Brain microvascular endothelial cell (primary cell): Measurements from ENCODE around the gene SLCO3A1.

Experiments used
- DNase-seq: peaks from one replicate; pipeline ENCODE4 v3.0.0-alpha.2; 2020
- H3K27ac ChIP-seq: fragments of 250-450 bp; sonication (Bioruptor Pico); 2 replicates; pipeline ENCODE4 v1.5.1; 2020; ENCODE audit warnings: mild to moderate bottlenecking, moderate library complexity
- H3K27me3 ChIP-seq: fragments of 250-450 bp; sonication (Bioruptor Pico); replicated peaks from 2 replicates; pipeline ENCODE4 v1.5.1; 2020; ENCODE audit warnings: mild to moderate bottlenecking
- H3K36me3 ChIP-seq: fragments of 250-450 bp; sonication (Bioruptor Pico); replicated peaks from 2 replicates; pipeline ENCODE4 v1.5.1; 2020; ENCODE audit warnings: mild to moderate bottlenecking
- H3K4me3 ChIP-seq: 2 replicates; pipeline ENCODE4 v1.5.1; 2011; ENCODE audit warnings: low read depth, mild to moderate bottlenecking, control low read depth, low read length, moderate library complexity
- in situ Hi-C: cut with HindIII; loops from 2 replicates; pipeline ENCODE4 v1.10.0; 2017; ENCODE audit warnings: low sequenced_read_pairs, low pct_ligation_motif_present
- TF ChIP-seq, protein P1 (sequence below): IDR thresholded peaks from 2 replicates; pipeline ENCODE4 v1.5.1; 2011; ENCODE audit warnings: low read depth, mild to moderate bottlenecking, moderate library complexity, low read length, control low read depth, inconsistent platforms; ENCODE audit errors: missing control alignments

The SLCO3A1 gene

GRCh38 chr15:91853511-91853947, at the start of gene SLCO3A1:
Gene SLCO3A1 (plus strand): TSS chr15:91853708.
- TF ChIP-seq, protein P1, sequence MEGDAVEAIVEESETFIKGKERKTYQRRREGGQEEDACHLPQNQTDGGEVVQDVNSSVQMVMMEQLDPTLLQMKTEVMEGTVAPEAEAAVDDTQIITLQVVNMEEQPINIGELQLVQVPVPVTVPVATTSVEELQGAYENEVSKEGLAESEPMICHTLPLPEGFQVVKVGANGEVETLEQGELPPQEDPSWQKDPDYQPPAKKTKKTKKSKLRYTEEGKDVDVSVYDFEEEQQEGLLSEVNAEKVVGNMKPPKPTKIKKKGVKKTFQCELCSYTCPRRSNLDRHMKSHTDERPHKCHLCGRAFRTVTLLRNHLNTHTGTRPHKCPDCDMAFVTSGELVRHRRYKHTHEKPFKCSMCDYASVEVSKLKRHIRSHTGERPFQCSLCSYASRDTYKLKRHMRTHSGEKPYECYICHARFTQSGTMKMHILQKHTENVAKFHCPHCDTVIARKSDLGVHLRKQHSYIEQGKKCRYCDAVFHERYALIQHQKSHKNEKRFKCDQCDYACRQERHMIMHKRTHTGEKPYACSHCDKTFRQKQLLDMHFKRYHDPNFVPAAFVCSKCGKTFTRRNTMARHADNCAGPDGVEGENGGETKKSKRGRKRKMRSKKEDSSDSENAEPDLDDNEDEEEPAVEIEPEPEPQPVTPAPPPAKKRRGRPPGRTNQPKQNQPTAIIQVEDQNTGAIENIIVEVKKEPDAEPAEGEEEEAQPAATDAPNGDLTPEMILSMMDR = no peak
- H3K36me3 ChIP-seq = no peaks in the 10 kb centered on the region

GRCh38 chr15:91807122-91807521, 46.4 kb upstream of the SLCO3A1 start:
- in situ Hi-C loops = no loop called here
- H3K27ac ChIP-seq = no peak overlapping the region

More at GRCh38 chr15:91853511-91853947, at the start of gene SLCO3A1:
- peak within 1 kb of the TSS; percentile 69 for H3K4me3 ChIP-seq
- in situ Hi-C loops = no loop called here
- H3K27me3 ChIP-seq = peaks cover 3% of the 10 kb centered on the region
- no peak for DNase-seq
- no peak within 1 kb of the TSS for H3K27ac ChIP-seq

GRCh38 chr15:91813924-91814323, 39.6 kb upstream of the SLCO3A1 start:
- no peak for DNase-seq
- H3K27ac ChIP-seq = no peak overlapping the region
- TF ChIP-seq, protein P1 = no peak
- in situ Hi-C loops = no loop called here
- no peak overlapping the region for H3K4me3 ChIP-seq
- no peaks in the 10 kb centered on the region for H3K36me3 ChIP-seq
- no peaks in the 10 kb centered on the region for H3K27me3 ChIP-seq

More at GRCh38 chr15:91807122-91807521, 46.4 kb upstream of the SLCO3A1 start:
- Histone ChIP-seq H3K36me3 (no peaks in the 10 kb centered on the region), H3K4me3 (no peak overlapping the region), H3K27me3 (no peaks in the 10 kb centered on the region)
- DNase-seq = no peak
- TF ChIP-seq, protein P1 = no peak

DNA sequence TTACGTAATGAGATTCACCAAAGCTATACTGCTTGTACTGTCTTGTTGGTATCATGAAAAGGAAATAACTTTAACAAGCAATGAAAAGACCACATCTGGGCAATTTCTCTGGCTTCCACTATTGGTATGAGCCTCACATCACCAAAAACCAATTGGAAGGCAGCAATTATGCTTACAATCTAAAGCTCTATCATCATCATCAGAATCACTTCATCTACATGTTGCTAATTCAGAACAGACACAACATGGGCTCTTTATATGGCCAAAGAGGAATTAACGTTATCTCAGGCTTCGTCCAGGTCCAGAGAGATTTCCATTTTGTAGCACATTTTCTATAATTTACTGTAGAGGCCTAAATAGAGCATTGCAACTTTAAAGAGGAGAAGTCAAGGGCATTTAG, 36.6 kb upstream of the SLCO3A1 start:
- no peak for DNase-seq
- TF ChIP-seq, protein P1 = no peak
- H3K4me3 ChIP-seq = no peak overlapping the region
- in situ Hi-C loops = no loop called here
- H3K27me3 ChIP-seq = no peaks in the 10 kb centered on the region
- no peaks in the 10 kb centered on the region for H3K36me3 ChIP-seq
- H3K27ac ChIP-seq = no peak overlapping the region

DNA sequence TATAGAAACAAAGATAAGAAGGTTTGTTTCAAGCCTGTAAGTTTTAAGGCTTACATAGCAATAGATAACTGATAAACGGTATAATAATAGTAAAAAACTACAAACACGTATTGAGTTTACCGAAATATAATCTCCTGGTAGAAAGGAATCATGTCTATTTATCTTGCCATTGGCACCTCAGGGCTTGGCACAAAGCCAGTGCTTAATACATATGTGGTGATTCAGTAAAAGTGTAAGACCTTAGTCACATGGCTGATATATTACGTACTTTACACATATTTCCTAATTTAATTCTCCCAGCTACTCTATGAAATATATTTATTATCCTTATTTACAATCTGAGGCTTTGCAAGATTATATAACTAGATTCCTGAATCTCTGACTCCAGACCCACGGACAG, 32.0 kb upstream of the SLCO3A1 start:
- Histone ChIP-seq H3K27ac (no peak overlapping the region), H3K27me3 (no peaks in the 10 kb centered on the region), H3K36me3 (no peaks in the 10 kb centered on the region), H3K4me3 (no peak overlapping the region)
- no peak for DNase-seq
- TF ChIP-seq, protein P1 = no peak
- in situ Hi-C loops = no loop called here

DNA sequence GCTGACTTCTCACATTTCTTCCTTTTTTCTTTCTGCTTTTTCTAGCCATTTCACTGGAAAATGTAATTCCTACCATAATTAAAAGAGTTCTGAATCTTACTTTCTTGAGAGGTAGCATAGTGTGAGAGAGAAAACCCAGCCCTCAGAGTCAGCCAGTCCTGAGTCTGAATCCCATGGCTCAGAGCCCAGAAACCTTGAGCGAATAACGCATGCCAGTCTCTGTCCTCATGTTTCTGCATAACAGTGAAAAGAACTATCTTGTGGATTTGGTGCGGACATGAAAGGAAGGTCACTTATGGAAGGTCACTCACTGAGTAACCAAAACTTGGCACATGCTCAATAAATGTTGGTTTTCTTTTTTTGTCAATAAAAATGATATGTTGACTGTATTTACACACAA, 29.3 kb upstream of the SLCO3A1 start:
- Histone ChIP-seq H3K36me3 (no peaks in the 10 kb centered on the region), H3K4me3 (no peak overlapping the region), H3K27me3 (no peaks in the 10 kb centered on the region), H3K27ac (no peak overlapping the region)
- in situ Hi-C loops = no loop called here
- TF ChIP-seq, protein P1 = no peak
- no peak for DNase-seq
